IgD-negative memory B cell (primary cell): ENCODE data around the gene L2HGDH. TPM values are rescaled to one million over a fixed set of nuclear protein-coding genes. Genes with fewer than 3 reads are reported as not detected.
A peak's percentile ranks its signal among the peaks of the same experiment; 100 is the strongest.

Experiments used
- H3K27ac Mint-ChIP-seq, 3 donors: one replicate each; pipeline ENCODE4 v1.8.0; 2020 to 2022; ENCODE audit warnings: mild to moderate bottlenecking in 3 of 3, mixed read lengths in 3 of 3, moderate library complexity in 1 of 3
- H3K27me3 Mint-ChIP-seq: one replicate; pipeline ENCODE4 v1.8.0; 2021; ENCODE audit warnings: mixed read lengths
- H3K36me3 Mint-ChIP-seq: one replicate; pipeline ENCODE4 v1.8.0; 2020; ENCODE audit warnings: mild to moderate bottlenecking, mixed read lengths
- H3K4me1 Mint-ChIP-seq, 3 donors: one replicate each; pipeline ENCODE4 v1.8.0; 2020 to 2022; ENCODE audit warnings: mixed read lengths in 3 of 3, mild to moderate bottlenecking in 1 of 3
- H3K4me3 Mint-ChIP-seq, 4 donors: one replicate each; pipeline ENCODE4 v1.8.0; 2020 to 2022; ENCODE audit warnings: mild to moderate bottlenecking in 4 of 4, mixed read lengths in 4 of 4, moderate library complexity in 3 of 4
- H3K9me3 Mint-ChIP-seq, 3 donors: one replicate each; pipeline ENCODE4 v1.8.0; 2020 to 2021; ENCODE audit warnings: mixed read lengths in 3 of 3, mild to moderate bottlenecking in 1 of 3
- polyA plus RNA-seq: library from polyadenylated mRNA; unstranded; fragments of 300-500 nt; fragmentation: Illumina TruSeq; gene quantifications from one replicate; pipeline ENCODE4 v1.2.3, GENCODE V29; 2021

Gene L2HGDH
- polyA plus RNA-seq, 1 donor from 2014 or later, result 2.0 TPM

DNA sequence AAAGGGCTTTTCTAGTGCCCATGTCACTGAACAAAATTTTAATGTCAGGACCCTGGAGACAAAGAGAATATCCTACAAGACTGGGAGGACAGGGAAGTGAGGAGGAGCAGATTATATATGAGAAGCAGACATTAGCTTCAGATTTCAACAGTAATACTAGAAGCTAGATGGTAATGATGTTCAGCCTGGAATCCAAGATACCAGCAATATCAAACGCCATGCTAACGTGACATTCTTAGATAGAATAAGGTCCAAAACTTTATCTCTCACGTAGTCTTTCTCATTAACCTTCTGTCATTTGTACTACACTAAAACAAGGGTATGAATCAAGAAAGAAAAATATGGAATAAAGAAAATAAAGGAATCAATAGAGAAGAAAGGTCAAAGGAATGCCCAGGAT is 99.3 kb downstream of the L2HGDH start:
- no peaks in the 10 kb centered on the region for H3K9me3 Mint-ChIP-seq
- no peaks in the 10 kb centered on the region for H3K27me3 Mint-ChIP-seq
- peak overlapping the region in 2 of 3 donors; percentile 54 to 60 for H3K27ac Mint-ChIP-seq
- H3K36me3 Mint-ChIP-seq, result peaks cover 4% of the 10 kb centered on the region
- H3K4me1 Mint-ChIP-seq, result peaks cover 10 to 19% (median 18%) of the 10 kb centered on the region in 3 donors
- no peak overlapping the region for H3K4me3 Mint-ChIP-seq

DNA sequence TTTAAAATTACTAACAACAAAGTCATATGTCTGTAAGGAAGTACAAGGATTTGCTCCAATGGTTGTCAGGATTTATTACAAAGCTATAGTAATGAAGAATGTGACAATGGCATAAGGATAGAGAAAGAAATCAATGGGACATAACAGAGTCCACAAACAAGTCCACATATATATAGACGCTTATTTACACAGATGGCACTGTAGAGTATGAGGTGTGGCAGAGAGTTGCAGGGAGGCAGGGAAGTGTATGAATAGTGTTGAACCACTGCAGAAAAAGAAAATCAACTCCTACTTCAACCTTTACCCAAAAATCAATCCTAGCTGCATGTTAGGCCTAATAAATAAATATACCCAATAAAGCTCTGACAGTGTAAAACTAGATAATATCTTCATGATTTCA is 102.0 kb downstream of the L2HGDH start:
- Mint-ChIP-seq H3K9me3 (no peaks in the 10 kb centered on the region), H3K4me1 (peaks cover 4 to 16% (median 13%) of the 10 kb centered on the region in 3 donors), H3K27me3 (no peaks in the 10 kb centered on the region), H3K4me3 (no peak overlapping the region), H3K27ac (peak overlapping the region in 1 of 3 donors; percentile 28), H3K36me3 (peaks cover 4% of the 10 kb centered on the region)

- peaks cover 3% of the 10 kb centered on the region for H3K36me3 Mint-ChIP-seq
- H3K27me3 Mint-ChIP-seq, result no peaks in the 10 kb centered on the region
- H3K4me3 Mint-ChIP-seq, result no peak overlapping the region
- no peaks in the 10 kb centered on the region for H3K4me1 Mint-ChIP-seq
- H3K9me3 Mint-ChIP-seq, result no peaks in the 10 kb centered on the region
- H3K27ac Mint-ChIP-seq, result no peak overlapping the region
These were observed 113.5 kb downstream of the L2HGDH start for GRCh38 chr14:50198499-50198898.

- Mint-ChIP-seq H3K9me3 (no peaks in the 10 kb centered on the region), H3K36me3 (peaks cover 3% of the 10 kb centered on the region), H3K27me3 (no peaks in the 10 kb centered on the region), H3K27ac (peak overlapping the region in 1 of 3 donors; percentile 71), H3K4me1 (no peaks in the 10 kb centered on the region), H3K4me3 (no peak overlapping the region)
These were observed 120.5 kb downstream of the L2HGDH start for GRCh38 chr14:50191499-50191898.

Other genes starting within 250 kb of the L2HGDH start
- gene VCPKMT, start 195.7 kb downstream of the L2HGDH start, polyA plus RNA-seq, result 14.0 TPM
- 6.2 TPM for gene SOS2, start 80.7 kb downstream of the L2HGDH start, polyA plus RNA-seq
- 25.3 TPM for gene DMAC2L, start 95 bp upstream of the L2HGDH start, polyA plus RNA-seq
- gene CDKL1, start 84.7 kb upstream of the L2HGDH start, polyA plus RNA-seq, result 7.1 TPM
- gene MAP4K5, start 220.3 kb upstream of the L2HGDH start, polyA plus RNA-seq, result 35.4 TPM
- gene ATL1, start 247.9 kb upstream of the L2HGDH start, polyA plus RNA-seq, result 4.1 TPM